GM21825 (cell line): ENCODE measurements around the gene LCE5A.
"Not testable (repeated sequence)": the region's sequence is repeated elsewhere in the genome, so short reads cannot be mapped to it uniquely, and the experiment has no call there.

ENCODE experiments used
- ATAC-seq: cut with Tn5 transposase; IDR thresholded peaks from one replicate; pipeline ENCODE4 v1.9.1; 2021; ENCODE audit warnings: mild to moderate bottlenecking, moderate library complexity; ENCODE audit not compliant: unreplicated experiment

LCE5A gene

GRCh38 chr1:152510503-152510902 lies at the start of gene LCE5A:
LCE5A (plus strand) TSS chr1:152510803; CDS start chr1:152511535, 732 bp downstream.
- ATAC-seq: no peak

GRCh38 chr1:152461544-152461943 lies 49.1 kb upstream of the LCE5A start:
- no peak for ATAC-seq

- no peak for ATAC-seq
Observed at GRCh38 chr1:152462636-152463035, 48.0 kb upstream of the LCE5A start.

GRCh38 chr1:152466217-152466616 lies 44.4 kb upstream of the LCE5A start:
- ATAC-seq: no peak

- ATAC-seq: no peak
Observed at GRCh38 chr1:152473887-152474537, 36.6 kb upstream of the LCE5A start.

- ATAC-seq: no peak
Observed at GRCh38 chr1:152479792-152480595, 30.6 kb upstream of the LCE5A start.

- ATAC-seq: no peak
Observed at GRCh38 chr1:152481869-152482664, 28.5 kb upstream of the LCE5A start.

GRCh38 chr1:152486400-152487006 lies 24.1 kb upstream of the LCE5A start:
- ATAC-seq: no peak

GRCh38 chr1:152487871-152488270 lies 22.7 kb upstream of the LCE5A start:
- no peak for ATAC-seq

- ATAC-seq: not testable (repeated sequence)
Observed at GRCh38 chr1:152491537-152491936, 19.1 kb upstream of the LCE5A start.

GRCh38 chr1:152495066-152495675 lies 15.4 kb upstream of the LCE5A start:
- no peak for ATAC-seq

- ATAC-seq: no peak
Observed at GRCh38 chr1:152497273-152497672, 13.3 kb upstream of the LCE5A start.

GRCh38 chr1:152501704-152502103 lies 8.9 kb upstream of the LCE5A start:
- ATAC-seq: no peak

GRCh38 chr1:152502496-152503180 lies 8.0 kb upstream of the LCE5A start:
- no peak for ATAC-seq

GRCh38 chr1:152505083-152505482 lies 5.5 kb upstream of the LCE5A start:
- ATAC-seq: no peak

- no peak for ATAC-seq
Observed at GRCh38 chr1:152506899-152507498, 3.6 kb upstream of the LCE5A start.

GRCh38 chr1:152511596-152511995 lies 993 bp downstream of the LCE5A start:
- ATAC-seq: no peak

GRCh38 chr1:152513081-152513480 lies 2.5 kb downstream of the LCE5A start:
- ATAC-seq: no peak

- ATAC-seq: no peak
Observed at GRCh38 chr1:152514715-152515433, 4.3 kb downstream of the LCE5A start.
